OCI-LY7 (cell line): ENCODE results near the gene MRPL28.

Experiments
- EZH2phosphoT487 ChIP-seq: fragments of 200-600 bp; sonication (generic); IDR thresholded peaks from 2 replicates; pipeline ENCODE4 v1.6.1; 2018; ENCODE audit warnings: low read depth, borderline replicate concordance, mild to moderate bottlenecking, mixed run types, antibody characterized with exemption, low read length, moderate library complexity, mixed read lengths
- TF ChIP-seq, protein P1 (sequence below): fragments of 200-600 bp; sonication (generic); conservative IDR thresholded peaks from 2 replicates; pipeline ENCODE4 v1.5.1; 2014; ENCODE audit warnings: mild to moderate bottlenecking, antibody characterized with exemption, low read length, moderate library complexity, mixed read lengths

DNA sequence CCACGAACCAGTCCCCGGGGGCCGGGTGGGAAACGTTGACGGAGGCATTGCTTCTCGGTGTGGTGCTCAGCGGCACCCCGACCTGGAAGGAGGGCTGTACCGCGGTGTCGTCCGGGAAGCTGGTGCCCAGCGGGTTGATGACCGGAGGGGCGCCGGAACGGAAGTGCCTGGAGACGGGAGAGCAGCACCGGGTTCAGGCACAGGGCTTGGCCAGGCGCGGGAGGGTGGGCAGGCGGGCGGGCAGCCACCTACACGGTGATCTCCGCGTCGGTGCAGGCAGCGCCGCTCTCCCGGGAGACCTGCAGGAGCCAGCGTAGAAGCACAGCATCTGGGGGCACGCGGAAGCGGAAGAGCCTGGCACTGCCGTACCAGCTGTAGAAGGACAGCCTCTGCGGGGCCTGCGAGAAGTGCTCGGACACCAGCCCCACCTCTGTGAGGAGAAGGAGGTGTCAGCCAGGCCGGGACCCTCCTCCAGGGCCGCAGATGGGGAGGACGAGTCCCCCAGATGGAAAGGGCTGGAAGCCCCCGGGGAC is 7.1 kb upstream of the MRPL28 start:
- TF ChIP-seq, protein P1, sequence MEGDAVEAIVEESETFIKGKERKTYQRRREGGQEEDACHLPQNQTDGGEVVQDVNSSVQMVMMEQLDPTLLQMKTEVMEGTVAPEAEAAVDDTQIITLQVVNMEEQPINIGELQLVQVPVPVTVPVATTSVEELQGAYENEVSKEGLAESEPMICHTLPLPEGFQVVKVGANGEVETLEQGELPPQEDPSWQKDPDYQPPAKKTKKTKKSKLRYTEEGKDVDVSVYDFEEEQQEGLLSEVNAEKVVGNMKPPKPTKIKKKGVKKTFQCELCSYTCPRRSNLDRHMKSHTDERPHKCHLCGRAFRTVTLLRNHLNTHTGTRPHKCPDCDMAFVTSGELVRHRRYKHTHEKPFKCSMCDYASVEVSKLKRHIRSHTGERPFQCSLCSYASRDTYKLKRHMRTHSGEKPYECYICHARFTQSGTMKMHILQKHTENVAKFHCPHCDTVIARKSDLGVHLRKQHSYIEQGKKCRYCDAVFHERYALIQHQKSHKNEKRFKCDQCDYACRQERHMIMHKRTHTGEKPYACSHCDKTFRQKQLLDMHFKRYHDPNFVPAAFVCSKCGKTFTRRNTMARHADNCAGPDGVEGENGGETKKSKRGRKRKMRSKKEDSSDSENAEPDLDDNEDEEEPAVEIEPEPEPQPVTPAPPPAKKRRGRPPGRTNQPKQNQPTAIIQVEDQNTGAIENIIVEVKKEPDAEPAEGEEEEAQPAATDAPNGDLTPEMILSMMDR = no peak
- no peak for TF ChIP-seq EZH2phosphoT487
